HCT116 (cell line): Measurements from ENCODE around the gene MAP1LC3B2. TPM values are rescaled to one million over a fixed set of nuclear protein-coding genes. Genes with fewer than 3 reads are reported as not detected.

Source experiments
- ATAC-seq: fragments of 200-7000 bp; cut with Tn5 transposase; 2 replicates; pipeline ENCODE4 v1.9.1; 2020; ENCODE audit warnings: mild to moderate bottlenecking, moderate library complexity
- BruUV-seq: library from RNA; stranded (reverse); fragments of 400-500 nt; replicated peaks from 2 replicates; lab custom pipeline; 2021; lab: Mats Ljungman, UMichigan
- CTCF ChIA-PET: fragments of 300-600 bp; sonication (Branson Sonifier 250); formaldehyde crosslinking; loops from one replicate; lab custom pipeline; 2021; ENCODE audit warnings: antibody characterized with exemption; lab: Charles Lee
- POLR2A ChIA-PET: fragments of 300-600, 350-600 bp; sonication (Branson Sonifier 250); formaldehyde crosslinking; loops from one replicate; lab custom pipeline; 2021; ENCODE audit warnings: antibody characterized with exemption; lab: Charles Lee
- RAD21 ChIA-PET, 2 experiments: fragments of 300-600 bp; sonication (Branson Sonifier 250); formaldehyde crosslinking; loops; one replicate each; lab custom pipeline; 2023; ENCODE audit warnings: low total read pairs in 2 of 2; ENCODE audit not compliant: uncharacterized antibody in 2 of 2, unreplicated experiment in 2 of 2, low non-redundant PET in 1 of 2; lab: Charles Lee
- DNase-seq: peaks from one replicate; pipeline ENCODE4 v3.0.0-alpha.2; 2010; ENCODE audit warnings: low read depth, low spot score
- H2AFZ ChIP-seq: fragments of 200-600 bp; shearing (Covaris generic), sonication (generic); 2 replicates; pipeline ENCODE4 v1.6.1; 2017; ENCODE audit warnings: low read depth, mixed run types, mixed read lengths, antibody characterized with exemption, low read length; ENCODE audit not compliant: poor library complexity, severe bottlenecking
- H3K27ac ChIP-seq: 2 replicates; pipeline ENCODE4 v1.5.1; 2012; ENCODE audit warnings: low read depth, low read length
- H3K27me3 ChIP-seq: fragments of 200-600 bp; sonication (generic); 2 replicates; pipeline ENCODE4 v1.6.1; 2016; ENCODE audit warnings: mixed run types, low read length, mixed read lengths; ENCODE audit not compliant: insufficient read depth
- H3K36me3 ChIP-seq, 2 experiments: fragments of 200-500 bp in 1 of 2; fragments of 200-600 bp in 1 of 2; sonication (Bioruptor generic) in 1 of 2; sonication (generic) in 1 of 2; 2 replicates each; pipeline versions ENCODE4 v1.5.1 to v1.6.1; 2014 to 2016; ENCODE audit warnings: low read length in 2 of 2, inconsistent platforms in 1 of 2, mixed read lengths in 1 of 2, mixed run types in 1 of 2; ENCODE audit not compliant: insufficient read depth in 2 of 2, control insufficient read depth in 1 of 2
- H3K4me1 ChIP-seq, 2 experiments: fragments of 200-600 bp in 1 of 2; sonication (generic) in 1 of 2; 2 replicates each; pipeline versions ENCODE4 v1.5.1 to v1.6.1; 2012 to 2017; ENCODE audit warnings: low read length in 2 of 2, inconsistent platforms in 1 of 2, mild to moderate bottlenecking in 1 of 2, mixed read lengths in 1 of 2, mixed run types in 1 of 2, moderate library complexity in 1 of 2; ENCODE audit not compliant: insufficient read depth in 2 of 2, control insufficient read depth in 1 of 2
- H3K4me2 ChIP-seq: fragments of 200-600 bp; sonication (generic); 2 replicates; pipeline ENCODE4 v1.6.1; 2017; ENCODE audit warnings: mixed run types, low read length, mixed read lengths
- H3K4me3 ChIP-seq, 2 experiments: fragments of 200-600 bp in 1 of 2; sonication (generic) in 1 of 2; replicated peaks in 1 of 2; 2 replicates each; pipeline ENCODE4 v1.5.1; 2011 to 2016; ENCODE audit warnings: low read length in 2 of 2, control low read depth in 1 of 2, low read depth in 1 of 2, mild to moderate bottlenecking in 1 of 2, mixed read lengths in 1 of 2, mixed run types in 1 of 2
- H3K79me2 ChIP-seq: fragments of 200-600 bp; sonication (generic); 2 replicates; pipeline ENCODE4 v1.6.1; 2017; ENCODE audit warnings: mild to moderate bottlenecking, mixed run types, low read length, moderate library complexity, mixed read lengths; ENCODE audit not compliant: insufficient read depth
- H3K9ac ChIP-seq: fragments of 200-600 bp; sonication (generic); 2 replicates; pipeline ENCODE4 v1.6.1; 2016; ENCODE audit warnings: low read length, mixed read lengths
- H3K9me2 ChIP-seq: fragments of 200-600 bp; sonication (generic), shearing (Covaris generic); 2 replicates; pipeline ENCODE4 v1.6.1; 2017; ENCODE audit warnings: mixed run types, mild to moderate bottlenecking, moderate library complexity; ENCODE audit not compliant: insufficient read depth
- H3K9me3 ChIP-seq, 2 experiments: fragments of 200-500 bp in 1 of 2; fragments of 200-600 bp in 1 of 2; sonication (Bioruptor generic) in 1 of 2; sonication (generic) in 1 of 2; 2 replicates each; pipeline ENCODE4 v1.6.1; 2014 to 2017; ENCODE audit warnings: low read length in 2 of 2, mixed read lengths in 2 of 2, inconsistent platforms in 1 of 2, low read depth in 1 of 2, mild to moderate bottlenecking in 1 of 2, mixed run types in 1 of 2, moderate library complexity in 1 of 2; ENCODE audit not compliant: control insufficient read depth in 1 of 2, insufficient read depth in 1 of 2
- H4K20me1 ChIP-seq: fragments of 200-600 bp; sonication (generic), shearing (Covaris generic); 2 replicates; pipeline ENCODE4 v1.6.1; 2017; ENCODE audit warnings: mixed run types, mild to moderate bottlenecking, moderate library complexity; ENCODE audit not compliant: insufficient read depth
- CEBPB ChIP-seq: IDR thresholded peaks from 2 replicates; pipeline ENCODE4 v1.6.1; 2012; ENCODE audit warnings: low read depth
- EZH2 ChIP-seq: fragments of 200-600 bp; sonication (generic); IDR thresholded peaks from 2 replicates; pipeline ENCODE4 v1.6.1; 2017; ENCODE audit warnings: antibody characterized with exemption, mixed run types
- EZH2phosphoT487 ChIP-seq: fragments of 200-600 bp; IDR thresholded peaks from 2 replicates; pipeline ENCODE4 v1.6.1; 2018; ENCODE audit warnings: antibody characterized with exemption, borderline replicate concordance
- FOSL1 ChIP-seq: IDR thresholded peaks from 2 replicates; pipeline ENCODE4 v1.6.1; 2012; ENCODE audit warnings: low read depth
- JUND ChIP-seq: IDR thresholded peaks from 2 replicates; pipeline ENCODE4 v1.6.1; 2012
- RAD21 ChIP-seq: IDR thresholded peaks from 2 replicates; pipeline ENCODE4 v1.6.1; 2012; ENCODE audit warnings: low read depth, mild to moderate bottlenecking
- SIN3A ChIP-seq: IDR thresholded peaks from 2 replicates; pipeline ENCODE4 v1.6.1; 2012; ENCODE audit warnings: low read depth
- YY1 ChIP-seq: IDR thresholded peaks from 2 replicates; pipeline ENCODE4 v1.6.1; 2011; ENCODE audit warnings: low read length, low read depth, moderate library complexity, mild to moderate bottlenecking; ENCODE audit not compliant: insufficient replicate concordance; ENCODE audit errors: extremely low read depth
- ZFX ChIP-seq: fragments of 450-650 bp; IDR thresholded peaks from 2 replicates; pipeline ENCODE4 v1.6.1; 2017
- intact Hi-C: fragments of 100-400 bp; cut with micrococcal nuclease; formaldehyde crosslinking; loops from 2 replicates; pipeline ENCODE4 v1.10.0; 2022
- total RNA-seq: library from RNA; stranded (reverse); gene quantifications from one replicate; pipeline ENCODE4 v1.2.1, GENCODE V29; 2021; ENCODE audit not compliant: unreplicated experiment
- TF ChIP-seq, protein P1 (sequence below): IDR thresholded peaks from 2 replicates; pipeline ENCODE4 v1.6.1; 2012; ENCODE audit warnings: low read depth
- TF ChIP-seq, protein P2 (sequence below): IDR thresholded peaks from 2 replicates; pipeline ENCODE4 v1.6.1; 2012
- TF ChIP-seq, protein P3 (sequence below): IDR thresholded peaks from 2 replicates; pipeline ENCODE4 v1.6.1; 2012

MAP1LC3B2 gene
- total RNA-seq, 1 experiment from 2014 or later, result 4.7 TPM

DNA sequence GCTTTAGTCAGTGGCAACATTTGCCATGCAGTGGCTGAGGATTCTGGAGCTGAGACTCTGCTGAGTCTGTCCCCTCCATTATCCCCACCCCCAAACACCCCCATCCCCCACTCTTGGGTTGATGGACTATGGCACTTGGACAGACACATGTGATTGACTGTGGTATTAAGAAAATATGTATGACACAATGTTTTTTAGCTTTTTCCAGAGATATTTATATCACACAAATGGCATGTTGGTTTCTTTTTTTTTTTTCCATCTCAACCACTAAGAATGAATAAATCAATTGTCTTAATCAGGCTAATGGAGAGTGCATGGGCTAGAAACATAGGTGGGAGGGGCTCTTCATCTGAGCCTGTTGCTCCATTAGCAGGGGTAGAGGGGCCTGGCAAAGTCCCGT, 30.7 kb upstream of the MAP1LC3B2 start:
- ATAC-seq (peak; percentile 23), DNase-seq (no peak)
- H4K20me1 ChIP-seq, result no peaks in the 10 kb centered on the region
- BruUV-seq, result no TSS peak
- no peaks in the 10 kb centered on the region for H3K36me3 ChIP-seq
- peak overlapping the region; percentile 63 for H3K9ac ChIP-seq
- ChIA-PET RAD21 (no interaction called here), POLR2A (interaction anchor here (0.6 to 1.3 kb wide), 3 partner anchors 21 to 47 kb away, joined by 3 to 4 read pairs (median 4); no protein-coding TSS in a partner anchor), CTCF (no interaction called here)
- H3K27ac ChIP-seq, result peak overlapping the region; percentile 97
- peaks cover 1% of the 10 kb centered on the region; the same call in 1 of the 2 replicates for H3K79me2 ChIP-seq
- intact Hi-C loops, result no loop called here
- peak overlapping the region in 1 of 2 experiments; percentile 23; a peak in 1 of 4 replicates for H3K4me3 ChIP-seq
- no peaks in the 10 kb centered on the region for H3K27me3 ChIP-seq
- no peaks in the 10 kb centered on the region for H3K9me2 ChIP-seq
- TF ChIP-seq SIN3A (no peak), YY1 (no peak), EZH2phosphoT487 (no peak), FOSL1 (no peak), RAD21 (no peak), ZFX (no peak), JUND (no peak), CEBPB (no peak), EZH2 (no peak)
- TF ChIP-seq, protein P1, sequence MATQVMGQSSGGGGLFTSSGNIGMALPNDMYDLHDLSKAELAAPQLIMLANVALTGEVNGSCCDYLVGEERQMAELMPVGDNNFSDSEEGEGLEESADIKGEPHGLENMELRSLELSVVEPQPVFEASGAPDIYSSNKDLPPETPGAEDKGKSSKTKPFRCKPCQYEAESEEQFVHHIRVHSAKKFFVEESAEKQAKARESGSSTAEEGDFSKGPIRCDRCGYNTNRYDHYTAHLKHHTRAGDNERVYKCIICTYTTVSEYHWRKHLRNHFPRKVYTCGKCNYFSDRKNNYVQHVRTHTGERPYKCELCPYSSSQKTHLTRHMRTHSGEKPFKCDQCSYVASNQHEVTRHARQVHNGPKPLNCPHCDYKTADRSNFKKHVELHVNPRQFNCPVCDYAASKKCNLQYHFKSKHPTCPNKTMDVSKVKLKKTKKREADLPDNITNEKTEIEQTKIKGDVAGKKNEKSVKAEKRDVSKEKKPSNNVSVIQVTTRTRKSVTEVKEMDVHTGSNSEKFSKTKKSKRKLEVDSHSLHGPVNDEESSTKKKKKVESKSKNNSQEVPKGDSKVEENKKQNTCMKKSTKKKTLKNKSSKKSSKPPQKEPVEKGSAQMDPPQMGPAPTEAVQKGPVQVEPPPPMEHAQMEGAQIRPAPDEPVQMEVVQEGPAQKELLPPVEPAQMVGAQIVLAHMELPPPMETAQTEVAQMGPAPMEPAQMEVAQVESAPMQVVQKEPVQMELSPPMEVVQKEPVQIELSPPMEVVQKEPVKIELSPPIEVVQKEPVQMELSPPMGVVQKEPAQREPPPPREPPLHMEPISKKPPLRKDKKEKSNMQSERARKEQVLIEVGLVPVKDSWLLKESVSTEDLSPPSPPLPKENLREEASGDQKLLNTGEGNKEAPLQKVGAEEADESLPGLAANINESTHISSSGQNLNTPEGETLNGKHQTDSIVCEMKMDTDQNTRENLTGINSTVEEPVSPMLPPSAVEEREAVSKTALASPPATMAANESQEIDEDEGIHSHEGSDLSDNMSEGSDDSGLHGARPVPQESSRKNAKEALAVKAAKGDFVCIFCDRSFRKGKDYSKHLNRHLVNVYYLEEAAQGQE, result no peak
- TF ChIP-seq, protein P2, sequence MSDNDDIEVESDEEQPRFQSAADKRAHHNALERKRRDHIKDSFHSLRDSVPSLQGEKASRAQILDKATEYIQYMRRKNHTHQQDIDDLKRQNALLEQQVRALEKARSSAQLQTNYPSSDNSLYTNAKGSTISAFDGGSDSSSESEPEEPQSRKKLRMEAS, result no peak
- TF ChIP-seq, protein P3, sequence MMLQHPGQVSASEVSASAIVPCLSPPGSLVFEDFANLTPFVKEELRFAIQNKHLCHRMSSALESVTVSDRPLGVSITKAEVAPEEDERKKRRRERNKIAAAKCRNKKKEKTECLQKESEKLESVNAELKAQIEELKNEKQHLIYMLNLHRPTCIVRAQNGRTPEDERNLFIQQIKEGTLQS, result no peak
- peak overlapping the region; percentile 75 for H3K4me2 ChIP-seq
- H3K4me1 ChIP-seq, result peaks cover 76 to 97% of the 10 kb centered on the region in 2 experiments
- H2AFZ ChIP-seq, result no peak overlapping the region
- no peaks in the 10 kb centered on the region for H3K9me3 ChIP-seq
